A673 (cell line): ENCODE data around the gene MYRF. TPM values are rescaled to one million over a fixed set of nuclear protein-coding genes. Genes with fewer than 3 reads are reported as not detected.

Experiments
- BruUV-seq: library from RNA; stranded (reverse); fragments of 400-500 nt; replicated peaks from 2 replicates; lab custom pipeline; 2021; lab: Mats Ljungman, UMichigan
- CTCF ChIA-PET: fragments of 300-600 bp; sonication (Branson Sonifier 250); formaldehyde crosslinking; loops from one replicate; lab custom pipeline; 2022; ENCODE audit warnings: antibody characterized with exemption; lab: Charles Lee
- POLR2A ChIA-PET: fragments of 300-600 bp; sonication (Branson Sonifier 250); formaldehyde crosslinking; loops from one replicate; lab custom pipeline; 2022; ENCODE audit warnings: antibody characterized with exemption; ENCODE audit not compliant: low non-redundant PET; lab: Charles Lee
- DNase-seq: peaks from one replicate; pipeline ENCODE4 v3.0.0-alpha.2; 2015; ENCODE audit warnings: low spot score
- H3K27ac ChIP-seq: fragments of 200-600 bp; sonication (generic); 2 replicates; pipeline ENCODE4 v1.5.1; 2016; ENCODE audit warnings: mixed run types, low read depth, mild to moderate bottlenecking, mixed read lengths, antibody characterized with exemption, low read length; ENCODE audit not compliant: poor library complexity, severe bottlenecking
- H3K27me3 ChIP-seq: fragments of 200-600 bp; sonication (generic); replicated peaks from 2 replicates; pipeline ENCODE4 v1.6.1; 2017; ENCODE audit warnings: mixed run types, low read depth, mild to moderate bottlenecking, mixed read lengths, antibody characterized with exemption, low read length; ENCODE audit not compliant: insufficient read depth, poor library complexity
- H3K36me3 ChIP-seq: fragments of 200-600 bp; sonication (generic); 2 replicates; pipeline ENCODE4 v1.6.1; 2016; ENCODE audit warnings: mixed run types, mild to moderate bottlenecking, mixed read lengths, antibody characterized with exemption, low read length; ENCODE audit not compliant: insufficient read depth, poor library complexity, severe bottlenecking
- H3K4me1 ChIP-seq: fragments of 200-600 bp; sonication (generic); 2 replicates; pipeline ENCODE4 v1.6.1; 2017; ENCODE audit warnings: mixed run types, mild to moderate bottlenecking, mixed read lengths, antibody characterized with exemption, low read length; ENCODE audit not compliant: insufficient read depth, poor library complexity, severe bottlenecking
- H3K4me3 ChIP-seq: fragments of 200-600 bp; sonication (generic); 2 replicates; pipeline ENCODE4 v1.5.1; 2016; ENCODE audit warnings: low read depth, mixed run types, mild to moderate bottlenecking, mixed read lengths, low read length; ENCODE audit not compliant: poor library complexity, severe bottlenecking
- H3K9me3 ChIP-seq: fragments of 200-600 bp; sonication (generic); 2 replicates; pipeline ENCODE4 v1.6.1; 2016; ENCODE audit warnings: mixed run types, low read depth, mild to moderate bottlenecking, mixed read lengths, antibody characterized with exemption, low read length; ENCODE audit not compliant: poor library complexity, severe bottlenecking
- EZH2 ChIP-seq: fragments of 200-600 bp; sonication (generic); IDR thresholded peaks from 2 replicates; pipeline ENCODE4 v1.6.1; 2017; ENCODE audit warnings: borderline replicate concordance, low read depth, mild to moderate bottlenecking, mixed read lengths, antibody characterized with exemption, low read length; ENCODE audit not compliant: poor library complexity, severe bottlenecking
- intact Hi-C: fragments of 100-400 bp; cut with micrococcal nuclease; formaldehyde crosslinking; loops from one replicate; pipeline ENCODE4 v1.10.0; 2022; ENCODE audit not compliant: unreplicated experiment
- total RNA-seq: library from RNA; stranded (reverse); gene quantifications from 2 replicates; pipeline ENCODE4 v1.2.3, GENCODE V29; 2021
- TF ChIP-seq, protein P1 (sequence below): fragments of 300-800, 200-600 bp; sonication (generic); conservative IDR thresholded peaks from 2 replicates; pipeline ENCODE4 v1.5.1; 2017; ENCODE audit warnings: low read depth, mild to moderate bottlenecking, antibody characterized with exemption, low read length, moderate library complexity, mixed read lengths

The MYRF gene
- total RNA-seq, 1 experiment from 2014 or later = 11.2 TPM

- CTCF ChIA-PET = no interaction called here
- Histone ChIP-seq H3K27ac (no peak overlapping the region), H3K27me3 (no peaks in the 10 kb centered on the region), H3K4me3 (no peak overlapping the region), H3K36me3 (no peaks in the 10 kb centered on the region), H3K4me1 (peaks cover 20% of the 10 kb centered on the region), H3K9me3 (no peaks in the 10 kb centered on the region)
- intact Hi-C loops = no loop called here
- POLR2A ChIA-PET = no interaction called here
- TF ChIP-seq, protein P1, sequence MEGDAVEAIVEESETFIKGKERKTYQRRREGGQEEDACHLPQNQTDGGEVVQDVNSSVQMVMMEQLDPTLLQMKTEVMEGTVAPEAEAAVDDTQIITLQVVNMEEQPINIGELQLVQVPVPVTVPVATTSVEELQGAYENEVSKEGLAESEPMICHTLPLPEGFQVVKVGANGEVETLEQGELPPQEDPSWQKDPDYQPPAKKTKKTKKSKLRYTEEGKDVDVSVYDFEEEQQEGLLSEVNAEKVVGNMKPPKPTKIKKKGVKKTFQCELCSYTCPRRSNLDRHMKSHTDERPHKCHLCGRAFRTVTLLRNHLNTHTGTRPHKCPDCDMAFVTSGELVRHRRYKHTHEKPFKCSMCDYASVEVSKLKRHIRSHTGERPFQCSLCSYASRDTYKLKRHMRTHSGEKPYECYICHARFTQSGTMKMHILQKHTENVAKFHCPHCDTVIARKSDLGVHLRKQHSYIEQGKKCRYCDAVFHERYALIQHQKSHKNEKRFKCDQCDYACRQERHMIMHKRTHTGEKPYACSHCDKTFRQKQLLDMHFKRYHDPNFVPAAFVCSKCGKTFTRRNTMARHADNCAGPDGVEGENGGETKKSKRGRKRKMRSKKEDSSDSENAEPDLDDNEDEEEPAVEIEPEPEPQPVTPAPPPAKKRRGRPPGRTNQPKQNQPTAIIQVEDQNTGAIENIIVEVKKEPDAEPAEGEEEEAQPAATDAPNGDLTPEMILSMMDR = no peak
- no peak for TF ChIP-seq EZH2
- no TSS peak for BruUV-seq
- DNase-seq = no peak
These were observed 9.8 kb downstream of the MYRF start for GRCh38 chr11:61762223-61762615.

- Histone ChIP-seq H3K4me3 (no peak overlapping the region), H3K36me3 (no peaks in the 10 kb centered on the region), H3K4me1 (peaks cover 14% of the 10 kb centered on the region), H3K9me3 (no peaks in the 10 kb centered on the region), H3K27me3 (no peaks in the 10 kb centered on the region), H3K27ac (no peak overlapping the region)
- intact Hi-C loops = no loop called here
- no peak for DNase-seq
- TF ChIP-seq, protein P1 = no peak
- TF ChIP-seq EZH2 = no peak
- CTCF ChIA-PET = no interaction called here
- POLR2A ChIA-PET = no interaction called here
- no TSS peak for BruUV-seq
These were observed 10.4 kb downstream of the MYRF start for GRCh38 chr11:61762798-61763197.

- H3K36me3 ChIP-seq = no peaks in the 10 kb centered on the region
- ChIA-PET POLR2A (no interaction called here), CTCF (interaction anchor here (0.9 kb wide), 1 partner anchor 24 kb away, joined by 3 read pairs; no protein-coding TSS in a partner anchor)
- peaks cover 14% of the 10 kb centered on the region for H3K4me1 ChIP-seq
- DNase-seq = no peak
- intact Hi-C loops = no loop called here
- no TSS peak for BruUV-seq
- no peaks in the 10 kb centered on the region for H3K9me3 ChIP-seq
- TF ChIP-seq, protein P1 = no peak
- TF ChIP-seq EZH2 = no peak
- no peak overlapping the region for H3K4me3 ChIP-seq
- H3K27me3 ChIP-seq = no peaks in the 10 kb centered on the region
- no peak overlapping the region for H3K27ac ChIP-seq
These were observed 11.6 kb downstream of the MYRF start for GRCh38 chr11:61763930-61764605.
